Measurements from ENCODE around the gene SGSM2. TPM values are rescaled to one million over a fixed set of nuclear protein-coding genes. Genes with fewer than 3 reads are reported as not detected.

SGSM2 gene
- total RNA-seq, 1 experiment from 2014 or later: 62.0 TPM

GRCh38 chr17:2377659-2378058 is 40.4 kb downstream of the SGSM2 start:
- Histone ChIP-seq H3K79me2 (ENCODE audit: low read depth) (no peaks in the 10 kb centered on the region), H3K9me2 (ENCODE audit: insufficient read depth) (no peaks in the 10 kb centered on the region), H2AFZ (no peak overlapping the region), H3K4me1 (replicated peaks; ENCODE audit: insufficient read depth) (no peaks in the 10 kb centered on the region), H4K20me1 (ENCODE audit: insufficient read depth) (no peaks in the 10 kb centered on the region), H3K4me2 (no peak overlapping the region), H3K27ac (no peak overlapping the region), H3K9me3 (ENCODE audit: insufficient read depth, low read depth) (no peaks in the 10 kb centered on the region), H3F3A (ENCODE audit: insufficient read depth, low read depth) (no peaks in the 10 kb centered on the region; the same call in 1 of the 2 replicates), H3K27me3 (ENCODE audit: insufficient read depth, low read depth) (no peaks in the 10 kb centered on the region), H3K4me3 (no peak overlapping the region), H3K36me3 (ENCODE audit: low read depth) (no peaks in the 10 kb centered on the region)
- no peak for DNase-seq
- POLR2A ChIA-PET (ENCODE audit: unreplicated experiment): interaction anchor here (0.6 kb wide), 1 partner anchor 61 kb away, joined by 14 read pairs; no protein-coding TSS in a partner anchor
- intact Hi-C loops (cut with micrococcal nuclease; ENCODE audit: unreplicated experiment): no loop called here
- BruUV-seq (replicated peaks): no TSS peak
- TF ChIP-seq CTCF (conservative IDR thresholded peaks at IDR 0.05) (no peak), EZH2 (IDR thresholded peaks at IDR 0.05; ENCODE audit: low read depth) (no peak)
- CTCF ChIA-PET: interaction anchor here (0.6 kb wide), 1 partner anchor 30 kb away, joined by 9 read pairs; no protein-coding TSS in a partner anchor

- Histone ChIP-seq H3K27ac (no peak overlapping the region), H3K79me2 (ENCODE audit: low read depth) (no peaks in the 10 kb centered on the region), H3K4me1 (replicated peaks; ENCODE audit: insufficient read depth) (no peaks in the 10 kb centered on the region), H3K36me3 (ENCODE audit: low read depth) (no peaks in the 10 kb centered on the region), H3F3A (ENCODE audit: insufficient read depth, low read depth) (peaks cover 10% of the 10 kb centered on the region; the same call in 1 of the 2 replicates), H3K27me3 (ENCODE audit: insufficient read depth, low read depth) (no peaks in the 10 kb centered on the region), H4K20me1 (ENCODE audit: insufficient read depth) (no peaks in the 10 kb centered on the region), H2AFZ (no peak overlapping the region), H3K9me3 (ENCODE audit: insufficient read depth, low read depth) (no peaks in the 10 kb centered on the region), H3K4me2 (no peak overlapping the region), H3K9me2 (ENCODE audit: insufficient read depth) (no peaks in the 10 kb centered on the region), H3K4me3 (no peak overlapping the region)
- no TSS peak for BruUV-seq (replicated peaks)
- TF ChIP-seq CTCF (conservative IDR thresholded peaks at IDR 0.05) (no peak), EZH2 (IDR thresholded peaks at IDR 0.05; ENCODE audit: low read depth) (no peak)
- ChIA-PET POLR2A (ENCODE audit: unreplicated experiment) (no interaction called here), CTCF (no interaction called here)
- intact Hi-C loops (cut with micrococcal nuclease; ENCODE audit: unreplicated experiment): no loop called here
- no peak for DNase-seq
These were observed 41.6 kb downstream of the SGSM2 start for GRCh38 chr17:2378905-2379304.

GRCh38 chr17:2379489-2380225 is 42.4 kb downstream of the SGSM2 start:
- BruUV-seq (replicated peaks): no TSS peak
- no peaks in the 10 kb centered on the region for H3K36me3 ChIP-seq (ENCODE audit: low read depth)
- CTCF ChIA-PET: interaction anchor here (0.6 kb wide), 2 partner anchors 17 to 23 kb away, joined by 3 read pairs; no protein-coding TSS in a partner anchor

More at GRCh38 chr17:2379489-2380225, 42.4 kb downstream of the SGSM2 start:
- Histone ChIP-seq H3K4me2 (no peak overlapping the region), H2AFZ (no peak overlapping the region), H3K27ac (no peak overlapping the region), H3K9me3 (ENCODE audit: insufficient read depth, low read depth) (no peaks in the 10 kb centered on the region), H3K79me2 (ENCODE audit: low read depth) (no peaks in the 10 kb centered on the region), H3F3A (ENCODE audit: insufficient read depth, low read depth) (peaks cover 13% of the 10 kb centered on the region; the same call in 1 of the 2 replicates), H4K20me1 (ENCODE audit: insufficient read depth) (no peaks in the 10 kb centered on the region), H3K27me3 (ENCODE audit: insufficient read depth, low read depth) (no peaks in the 10 kb centered on the region), H3K9me2 (ENCODE audit: insufficient read depth) (no peaks in the 10 kb centered on the region), H3K4me1 (replicated peaks; ENCODE audit: insufficient read depth) (no peaks in the 10 kb centered on the region), H3K4me3 (no peak overlapping the region)
- POLR2A ChIA-PET (ENCODE audit: unreplicated experiment): no interaction called here
- TF ChIP-seq EZH2 (IDR thresholded peaks at IDR 0.05; ENCODE audit: low read depth): no peak
- TF ChIP-seq CTCF (conservative IDR thresholded peaks at IDR 0.05): no peak
- DNase-seq: no peak
- intact Hi-C loops (cut with micrococcal nuclease; ENCODE audit: unreplicated experiment): no loop called here
